GM12874 (cell line): ENCODE measurements around the gene VPS11.

ENCODE experiments used
- TF ChIP-seq, protein P1 (sequence below): IDR thresholded peaks from 2 replicates; pipeline ENCODE4 v1.5.1; 2011; ENCODE audit warnings: low read depth, mild to moderate bottlenecking, control low read depth, low read length, moderate library complexity; ENCODE audit not compliant: insufficient read depth

VPS11 gene

GRCh38 chr11:119087747-119088241 lies 20.2 kb downstream of the VPS11 start:
- TF ChIP-seq, protein P1, sequence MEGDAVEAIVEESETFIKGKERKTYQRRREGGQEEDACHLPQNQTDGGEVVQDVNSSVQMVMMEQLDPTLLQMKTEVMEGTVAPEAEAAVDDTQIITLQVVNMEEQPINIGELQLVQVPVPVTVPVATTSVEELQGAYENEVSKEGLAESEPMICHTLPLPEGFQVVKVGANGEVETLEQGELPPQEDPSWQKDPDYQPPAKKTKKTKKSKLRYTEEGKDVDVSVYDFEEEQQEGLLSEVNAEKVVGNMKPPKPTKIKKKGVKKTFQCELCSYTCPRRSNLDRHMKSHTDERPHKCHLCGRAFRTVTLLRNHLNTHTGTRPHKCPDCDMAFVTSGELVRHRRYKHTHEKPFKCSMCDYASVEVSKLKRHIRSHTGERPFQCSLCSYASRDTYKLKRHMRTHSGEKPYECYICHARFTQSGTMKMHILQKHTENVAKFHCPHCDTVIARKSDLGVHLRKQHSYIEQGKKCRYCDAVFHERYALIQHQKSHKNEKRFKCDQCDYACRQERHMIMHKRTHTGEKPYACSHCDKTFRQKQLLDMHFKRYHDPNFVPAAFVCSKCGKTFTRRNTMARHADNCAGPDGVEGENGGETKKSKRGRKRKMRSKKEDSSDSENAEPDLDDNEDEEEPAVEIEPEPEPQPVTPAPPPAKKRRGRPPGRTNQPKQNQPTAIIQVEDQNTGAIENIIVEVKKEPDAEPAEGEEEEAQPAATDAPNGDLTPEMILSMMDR: no peak

GRCh38 chr11:119088406-119088805 lies 20.8 kb downstream of the VPS11 start:
- TF ChIP-seq, protein P1: no peak

- TF ChIP-seq, protein P1: no peak
Measured at GRCh38 chr11:119089319-119089718, 21.7 kb downstream of the VPS11 start.

DNA sequence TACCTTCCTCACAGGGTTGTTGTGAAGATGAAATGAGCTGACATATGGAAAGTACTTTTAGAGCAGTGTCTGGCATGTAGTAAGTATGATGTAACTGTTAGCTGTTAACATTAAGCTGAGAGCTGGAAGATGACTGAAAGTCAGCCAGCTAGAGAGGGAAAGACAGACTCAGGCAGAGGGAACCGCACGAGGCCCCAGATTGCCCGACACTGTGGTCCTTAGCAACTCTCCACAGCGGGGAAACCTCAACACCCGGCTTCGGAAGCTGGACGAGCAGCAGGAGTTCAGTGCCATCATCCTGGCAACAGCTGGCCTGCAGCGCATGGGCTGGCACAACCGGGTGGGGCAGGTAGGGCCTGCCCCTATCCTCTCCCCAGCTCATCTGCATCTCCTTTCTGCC lies 23.6 kb downstream of the VPS11 start:
- TF ChIP-seq, protein P1: no peak

- TF ChIP-seq, protein P1: no peak
Measured at GRCh38 chr11:119091966-119092879, 24.6 kb downstream of the VPS11 start.

DNA sequence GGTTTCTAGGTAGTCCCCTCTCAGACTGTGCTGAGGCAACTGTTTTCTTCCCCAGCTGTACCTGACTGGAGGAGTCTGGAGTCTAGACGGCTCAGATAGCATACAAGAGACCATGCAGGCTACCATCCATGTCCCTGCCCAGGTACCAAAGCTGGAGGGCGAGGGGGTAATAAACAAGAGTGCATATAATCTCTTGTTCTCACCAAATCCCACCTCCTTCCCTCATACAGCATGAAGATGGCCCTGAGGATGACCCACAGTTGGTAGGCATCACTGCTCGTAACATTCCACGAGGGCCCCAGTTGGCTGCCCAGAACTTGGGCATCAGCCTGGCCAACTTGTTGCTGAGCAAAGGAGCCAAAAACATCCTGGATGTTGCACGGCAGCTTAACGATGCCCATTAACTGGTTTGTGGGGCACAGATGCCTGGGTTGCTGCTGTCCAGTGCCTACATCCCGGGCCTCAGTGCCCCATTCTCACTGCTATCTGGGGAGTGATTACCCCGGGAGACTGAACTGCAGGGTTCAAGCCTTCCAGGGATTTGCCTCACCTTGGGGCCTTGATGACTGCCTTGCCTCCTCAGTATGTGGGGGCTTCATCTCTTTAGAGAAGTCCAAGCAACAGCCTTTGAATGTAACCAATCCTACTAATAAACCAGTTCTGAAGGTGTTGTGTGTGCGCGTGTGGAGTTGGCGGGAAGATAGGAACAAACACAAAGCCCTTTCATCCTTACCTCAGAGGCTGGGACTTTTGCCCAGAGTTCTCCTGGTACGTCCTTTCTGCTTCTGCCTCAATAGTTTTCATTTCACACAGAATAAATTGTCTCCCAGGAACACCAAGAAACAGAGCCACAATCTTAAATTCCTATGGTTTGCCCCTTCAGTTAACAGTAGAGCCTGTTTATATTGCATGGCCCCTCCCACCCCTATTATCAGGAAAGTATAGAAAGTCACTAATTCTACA lies 25.5 kb downstream of the VPS11 start:
- TF ChIP-seq, protein P1: no peak
